HG02852 (cell line): ENCODE data around the gene SOCS4.
"Not testable (repeated sequence)": the region's sequence is repeated elsewhere in the genome, so short reads cannot be mapped to it uniquely, and the experiment has no call there.

ENCODE experiments used
- ATAC-seq: cut with Tn5 transposase; IDR thresholded peaks from one replicate; pipeline ENCODE4 v1.9.1; 2021; ENCODE audit warnings: mild to moderate bottlenecking, moderate library complexity; ENCODE audit not compliant: unreplicated experiment

The SOCS4 gene, protein sequence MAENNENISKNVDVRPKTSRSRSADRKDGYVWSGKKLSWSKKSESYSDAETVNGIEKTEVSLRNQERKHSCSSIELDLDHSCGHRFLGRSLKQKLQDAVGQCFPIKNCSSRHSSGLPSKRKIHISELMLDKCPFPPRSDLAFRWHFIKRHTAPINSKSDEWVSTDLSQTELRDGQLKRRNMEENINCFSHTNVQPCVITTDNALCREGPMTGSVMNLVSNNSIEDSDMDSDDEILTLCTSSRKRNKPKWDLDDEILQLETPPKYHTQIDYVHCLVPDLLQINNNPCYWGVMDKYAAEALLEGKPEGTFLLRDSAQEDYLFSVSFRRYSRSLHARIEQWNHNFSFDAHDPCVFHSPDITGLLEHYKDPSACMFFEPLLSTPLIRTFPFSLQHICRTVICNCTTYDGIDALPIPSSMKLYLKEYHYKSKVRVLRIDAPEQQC

DNA sequence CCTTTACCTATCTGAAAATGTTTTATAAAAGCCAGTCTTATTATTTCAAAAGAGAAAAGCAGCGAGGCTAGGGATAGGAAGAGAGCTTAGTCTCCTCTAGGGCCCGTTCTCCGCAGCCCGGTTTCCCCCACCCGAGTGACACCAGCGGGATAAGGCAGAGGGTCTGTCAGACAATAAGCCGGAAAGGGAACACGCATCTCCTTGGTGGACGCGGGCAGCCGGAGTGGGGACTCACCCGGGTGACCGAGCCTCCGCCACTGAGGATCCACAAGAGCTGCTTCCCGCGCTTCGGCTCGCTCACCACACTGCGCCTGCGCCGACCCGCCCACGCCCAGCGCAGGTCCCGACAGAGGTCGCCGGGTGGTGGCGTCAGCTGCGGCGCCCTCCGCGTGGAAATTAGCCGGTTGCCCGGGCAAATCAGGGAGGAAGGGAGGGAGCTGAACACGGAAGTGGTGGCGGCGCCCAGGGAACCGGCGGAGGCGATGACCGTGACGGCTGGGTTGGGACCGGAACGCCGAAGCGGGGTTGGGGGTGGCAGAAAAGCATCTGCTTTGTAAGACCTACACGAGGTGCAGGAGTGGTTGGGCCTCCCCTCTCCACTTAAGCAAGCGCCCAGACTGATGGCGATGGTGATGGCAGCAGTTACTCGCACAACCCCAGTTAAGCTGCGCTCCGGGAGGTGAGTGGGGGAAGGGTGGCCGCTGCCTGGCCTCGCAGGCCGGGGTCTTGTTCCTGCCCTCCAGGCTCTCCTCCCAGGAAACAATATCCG lies at the start of gene SOCS4, which contains the start of gene WDHD1:
Gene SOCS4 (plus strand): TSS at position 444 of the 769 bp plus-strand sequence. CDS start 15,806 bp downstream, outside the sequence.
Gene WDHD1 (minus strand): TSS at position 307 of the 769 bp plus-strand sequence. CDS start 312 bp downstream, outside the sequence.
- peak; percentile 95 for ATAC-seq

DNA sequence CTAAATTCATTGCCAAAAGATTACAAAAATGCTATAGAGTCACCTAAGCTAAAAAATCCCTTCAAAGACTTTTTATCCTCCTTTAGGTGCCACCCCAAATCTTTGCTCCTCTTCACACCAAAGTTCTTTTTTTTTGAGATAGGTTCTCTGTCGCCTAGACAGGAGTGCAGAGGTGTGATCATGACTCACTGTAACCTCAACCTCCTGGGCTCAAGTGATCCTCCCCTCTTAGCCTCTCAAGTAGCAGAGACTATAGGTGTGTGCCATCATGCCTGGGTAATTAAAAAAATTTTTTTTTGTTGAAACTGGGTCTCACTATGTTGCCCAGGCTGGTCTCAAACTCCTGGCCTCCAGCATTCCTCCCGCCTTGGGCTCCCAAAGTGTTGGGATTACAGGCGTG lies 48.0 kb upstream of the SOCS4 start:
- no peak for ATAC-seq

DNA sequence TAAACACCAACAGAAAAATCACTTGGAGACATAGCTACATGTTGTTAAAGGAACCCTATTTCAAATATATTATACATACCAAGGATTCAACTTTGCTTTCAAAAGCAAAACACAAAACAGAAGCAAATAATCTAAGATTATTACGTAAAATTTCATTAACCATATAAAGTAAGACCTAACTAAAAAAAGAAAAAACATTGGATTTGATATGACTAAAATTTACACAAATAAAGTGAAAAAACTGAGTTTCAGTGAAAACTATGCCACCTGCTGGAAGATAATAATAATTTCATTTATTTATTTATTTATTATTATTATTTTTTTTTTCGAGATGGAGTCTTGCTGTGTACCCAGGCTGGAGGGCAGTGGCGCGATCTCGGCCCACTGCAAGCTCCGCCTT lies 45.3 kb upstream of the SOCS4 start:
- no peak for ATAC-seq

DNA sequence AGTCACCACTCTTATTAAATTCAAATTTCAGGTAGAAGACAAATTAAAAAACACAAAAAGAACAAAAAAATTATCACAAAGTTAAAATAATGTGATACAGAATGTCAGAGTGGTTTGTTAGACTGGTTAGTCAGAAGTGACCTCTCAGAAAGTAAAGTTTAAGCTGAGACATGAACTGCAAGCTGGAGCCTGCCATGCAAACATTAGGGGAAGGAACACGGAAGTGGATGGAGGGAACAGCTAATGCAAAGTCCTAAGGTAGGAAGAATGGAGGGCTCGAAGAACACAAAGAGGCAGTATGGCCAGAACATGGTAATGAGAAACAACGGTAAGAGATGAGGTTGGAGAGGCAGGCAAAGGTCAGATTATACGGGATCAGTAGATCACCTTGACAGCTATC lies 41.9 kb upstream of the SOCS4 start:
- ATAC-seq: no peak

DNA sequence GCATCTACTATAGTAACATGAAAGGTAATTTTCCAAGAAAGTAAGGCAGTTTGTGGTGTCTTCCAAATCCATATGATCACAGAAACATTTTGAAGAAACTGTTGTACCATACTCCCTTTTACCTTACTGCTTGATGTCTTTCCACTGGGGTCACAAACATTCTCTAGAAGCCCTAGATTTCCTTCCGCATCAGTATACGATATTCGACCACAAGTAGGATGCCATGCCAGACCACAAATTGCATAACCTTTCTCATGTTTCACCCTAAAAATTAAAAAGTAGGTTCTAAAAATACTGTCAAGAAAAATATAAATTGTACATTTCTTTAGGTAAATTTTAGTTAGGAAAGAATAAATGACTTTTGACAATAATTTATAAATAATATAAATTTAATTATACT lies 26.7 kb upstream of the SOCS4 start:
- ATAC-seq: no peak

DNA sequence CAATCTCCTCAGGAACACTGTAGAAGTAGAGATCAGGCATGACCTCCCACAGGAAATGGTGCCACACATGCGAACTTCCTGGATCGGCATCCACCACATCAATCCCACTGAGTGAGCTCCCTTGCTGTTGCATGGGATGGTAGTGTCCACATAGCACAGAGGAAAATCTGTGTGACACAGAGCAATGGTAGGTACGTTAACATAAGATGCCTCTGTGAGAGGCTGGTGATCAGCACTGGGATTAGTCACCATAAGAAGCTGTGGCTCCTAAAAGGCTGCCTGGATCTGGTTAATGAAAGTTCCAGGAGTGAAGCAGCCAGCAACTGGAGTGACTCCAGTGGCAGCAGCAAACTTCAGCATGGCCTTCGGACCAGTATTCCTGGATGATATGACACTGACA lies 22.0 kb upstream of the SOCS4 start:
- no peak for ATAC-seq

DNA sequence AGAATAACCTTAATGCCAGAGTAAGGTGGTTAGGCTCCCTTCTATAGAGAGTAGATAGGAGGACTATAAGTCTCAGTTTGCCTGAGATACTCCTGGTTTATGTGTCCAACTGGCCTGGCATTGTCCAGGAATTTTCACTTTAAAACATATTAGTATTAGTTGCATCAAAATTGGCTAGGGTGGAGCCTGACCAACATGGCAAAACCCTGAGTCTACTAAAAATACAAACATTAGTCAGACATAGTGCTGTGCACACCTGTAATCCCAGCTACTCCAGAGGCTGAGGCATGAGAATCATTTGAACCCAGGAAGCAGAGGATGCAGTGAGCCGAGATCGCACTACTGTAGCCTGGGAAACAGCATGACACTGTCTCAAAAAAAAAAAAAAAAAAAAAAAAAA lies 12.0 kb upstream of the SOCS4 start:
- no peak for ATAC-seq

DNA sequence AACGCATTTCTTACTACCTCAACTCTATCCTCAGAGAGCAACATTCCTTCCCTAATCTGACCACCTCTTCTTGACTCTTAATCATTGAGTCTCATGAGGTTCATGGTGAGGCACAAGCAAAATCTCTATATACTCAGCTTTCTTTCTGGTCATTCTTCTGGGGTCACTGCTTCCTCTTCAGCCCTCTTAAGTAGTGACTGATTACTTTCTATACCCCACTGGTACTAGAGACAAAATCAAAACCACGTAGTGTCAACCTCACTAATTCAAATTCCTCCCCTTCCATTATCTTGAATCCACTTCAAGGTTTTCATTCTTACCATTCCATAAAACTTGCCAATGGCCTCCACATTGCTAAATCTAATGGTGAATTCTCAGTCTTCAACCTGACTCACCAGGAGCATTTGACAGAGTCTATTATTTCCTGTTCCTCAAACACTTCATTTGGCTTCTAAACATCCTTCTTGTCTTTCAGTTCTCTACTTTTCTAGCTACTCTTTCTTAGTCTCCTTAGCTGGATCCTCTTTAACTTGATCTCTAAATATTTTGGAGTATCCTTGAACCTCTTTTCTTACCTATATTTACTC lies 7.0 kb upstream of the SOCS4 start:
- ATAC-seq: no peak

DNA sequence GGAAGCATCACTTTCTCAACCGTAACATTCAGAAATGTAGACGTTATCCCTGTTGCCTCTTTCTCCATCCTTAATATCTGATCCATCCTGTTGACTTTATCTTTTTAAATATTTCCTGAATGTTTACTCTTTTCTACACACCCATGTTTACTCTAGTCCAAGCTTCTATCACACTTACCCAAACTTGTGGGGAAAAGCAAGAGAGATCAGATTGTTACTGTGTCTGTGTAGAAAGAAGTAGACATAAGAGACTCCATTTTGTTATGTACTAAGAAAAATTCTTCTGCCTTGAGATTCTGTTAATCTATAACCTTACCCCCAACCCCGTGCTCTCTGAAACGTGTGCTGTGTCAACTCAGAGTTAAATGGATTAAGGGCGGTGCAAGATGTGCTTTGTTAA lies 2.7 kb upstream of the SOCS4 start:
- not testable (repeated sequence) for ATAC-seq

DNA sequence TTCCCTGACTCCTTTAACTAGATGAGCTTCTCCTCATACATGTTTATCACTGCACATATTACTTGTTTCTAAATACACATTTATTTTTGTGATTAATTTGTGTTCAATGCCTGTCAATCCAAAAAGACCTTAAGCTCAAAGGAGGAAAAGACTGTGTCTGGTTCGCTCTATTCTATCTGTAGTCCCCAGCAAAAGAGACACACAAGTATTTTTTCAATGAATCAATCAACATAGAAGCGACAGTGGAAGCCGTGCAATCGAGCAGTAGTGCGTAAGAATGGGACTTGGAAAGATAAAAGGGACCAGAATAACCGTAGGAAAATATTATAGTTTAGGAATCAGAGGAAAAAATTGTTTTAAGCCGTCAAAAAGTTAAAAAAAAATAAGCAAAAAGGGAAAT lies 1.1 kb upstream of the SOCS4 start:
- ATAC-seq: no peak

DNA sequence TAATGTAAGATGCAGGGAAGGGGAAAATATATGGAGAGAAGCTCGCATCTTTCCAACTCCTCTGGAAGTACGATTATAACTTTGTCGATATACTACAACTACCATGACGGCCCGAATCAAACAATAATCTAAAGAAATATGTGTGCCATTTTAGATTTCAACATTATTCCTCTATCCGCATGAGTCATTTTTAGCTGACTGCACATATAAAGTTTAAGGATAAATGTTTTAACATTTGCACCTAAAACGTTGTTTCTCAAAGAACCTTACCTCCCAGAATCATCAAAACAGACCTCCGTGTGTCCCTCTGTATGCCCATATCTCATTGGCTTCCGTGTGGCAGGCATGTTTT lies 619 bp upstream of the SOCS4 start:
- ATAC-seq: no peak

DNA sequence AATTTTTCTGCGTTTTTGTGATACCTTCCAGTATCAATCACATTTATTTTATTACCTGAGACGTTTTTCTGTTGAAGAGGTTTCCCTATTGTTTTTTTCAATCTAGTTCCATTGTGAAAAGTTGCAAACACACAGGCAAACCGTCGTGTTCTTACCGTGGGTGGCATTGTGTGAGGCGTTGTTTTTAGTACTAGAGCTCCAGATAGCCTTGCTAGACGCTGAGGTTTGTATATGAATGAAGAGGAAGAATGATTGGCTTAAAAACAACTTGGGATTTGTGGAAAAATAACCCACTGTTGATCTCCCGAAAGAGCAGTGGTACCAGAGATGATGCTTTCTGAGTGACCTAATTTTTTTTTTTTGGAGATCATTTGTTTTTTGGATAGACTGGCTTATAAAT lies 1.0 kb downstream of the SOCS4 start:
- no peak for ATAC-seq

DNA sequence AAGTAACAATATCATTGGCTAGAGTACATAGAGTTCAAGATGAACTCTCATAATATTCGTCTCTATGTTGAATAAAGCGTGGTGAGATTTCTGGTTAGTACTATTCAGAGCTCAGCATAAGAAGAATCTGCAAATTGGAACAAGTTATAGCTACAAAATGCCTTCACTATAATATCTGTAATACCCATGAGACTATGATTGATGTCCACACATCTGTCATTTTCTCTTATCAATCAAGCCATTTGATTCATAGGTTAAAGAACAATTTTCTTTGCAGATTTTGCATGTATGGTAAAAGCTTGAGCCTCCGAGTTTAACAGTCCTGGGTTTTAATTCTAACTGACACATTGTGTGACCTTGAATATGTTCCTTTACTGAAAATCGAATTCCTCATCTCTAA lies 1.4 kb downstream of the SOCS4 start:
- no peak for ATAC-seq

DNA sequence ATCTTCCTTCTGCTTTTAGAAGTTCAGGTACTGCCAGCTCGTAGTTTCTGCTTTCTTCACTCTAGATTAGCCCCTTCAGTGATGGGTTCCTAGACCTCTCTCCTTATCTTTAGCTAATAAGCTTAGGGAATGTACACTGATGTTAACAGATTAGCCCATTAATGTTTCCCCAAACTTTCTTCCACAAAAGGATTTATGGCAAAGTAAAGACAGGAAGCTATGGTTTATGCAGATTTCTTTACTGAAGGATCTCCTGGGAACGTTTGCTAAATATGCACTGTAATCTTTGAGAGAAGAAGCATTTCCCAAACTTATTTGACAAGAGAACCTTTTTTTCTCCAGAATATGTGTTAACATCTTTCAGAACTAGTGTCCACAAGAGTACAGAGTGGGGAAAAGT lies 4.2 kb downstream of the SOCS4 start:
- ATAC-seq: no peak

DNA sequence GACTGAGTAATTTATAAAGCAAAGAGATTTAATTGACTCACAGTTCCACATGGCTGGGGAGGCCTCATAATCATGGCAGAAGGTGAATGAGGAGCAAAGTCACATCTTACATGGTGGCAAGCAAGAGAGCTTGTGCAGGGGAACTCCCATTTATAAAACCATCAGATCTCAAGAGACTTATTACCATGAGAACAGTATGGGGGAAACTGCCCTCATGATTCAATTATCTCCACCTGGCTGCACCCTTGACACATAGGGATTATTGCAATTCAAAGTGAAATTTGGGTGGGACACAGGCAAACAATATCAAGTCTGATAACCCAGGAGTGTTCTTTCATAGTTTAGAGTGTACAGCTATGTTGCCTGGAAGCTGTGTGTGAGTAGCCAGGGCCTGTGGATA lies 11.0 kb downstream of the SOCS4 start:
- not testable (repeated sequence) for ATAC-seq

DNA sequence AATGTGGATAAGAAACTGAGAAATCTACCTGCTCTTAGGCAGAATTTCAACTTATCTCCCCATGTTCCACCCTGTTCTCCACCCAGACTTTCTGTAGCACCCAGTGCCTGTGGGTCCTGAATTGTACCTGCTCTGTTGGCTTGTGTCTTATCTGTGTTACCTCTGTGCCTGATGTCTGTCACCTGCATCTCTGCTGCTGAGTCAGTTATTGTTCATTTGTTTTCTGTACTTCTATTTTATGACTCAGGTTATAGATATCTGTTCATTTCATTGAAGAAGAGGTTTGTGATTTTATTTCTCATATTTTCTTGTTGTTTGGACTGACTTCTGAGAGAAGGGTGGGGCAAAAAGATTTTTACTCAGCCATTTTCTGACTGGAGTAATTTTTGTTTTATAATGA lies 11.7 kb downstream of the SOCS4 start:
- no peak for ATAC-seq

DNA sequence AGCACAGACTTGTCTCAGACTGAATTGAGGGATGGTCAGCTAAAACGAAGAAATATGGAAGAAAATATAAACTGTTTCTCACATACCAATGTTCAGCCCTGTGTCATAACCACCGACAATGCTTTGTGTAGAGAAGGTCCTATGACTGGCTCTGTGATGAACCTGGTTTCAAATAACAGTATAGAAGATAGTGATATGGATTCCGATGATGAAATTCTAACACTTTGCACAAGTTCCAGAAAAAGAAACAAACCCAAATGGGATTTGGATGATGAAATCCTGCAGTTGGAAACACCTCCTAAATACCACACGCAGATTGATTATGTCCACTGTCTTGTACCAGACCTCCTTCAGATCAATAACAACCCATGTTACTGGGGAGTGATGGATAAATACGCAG lies 16.5 kb downstream of the SOCS4 start:
- ATAC-seq: no peak

DNA sequence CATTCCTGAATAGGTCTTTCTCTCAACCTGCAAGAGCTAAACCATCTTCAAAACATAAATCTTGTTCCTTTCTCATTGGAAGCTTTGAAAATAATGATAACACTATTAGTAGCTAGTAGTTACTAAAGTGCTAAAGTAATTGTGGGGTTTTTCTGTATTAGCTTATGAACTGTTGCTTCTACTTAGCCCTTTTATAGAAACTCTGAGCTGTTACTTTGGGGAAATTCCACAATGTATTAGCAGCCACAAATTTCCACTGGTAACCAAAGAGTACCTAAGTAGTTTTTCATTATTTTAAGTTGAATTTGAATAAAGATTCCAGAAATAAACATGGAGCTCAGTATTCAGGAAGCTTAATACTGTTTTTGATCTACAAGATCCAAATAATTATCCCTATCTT lies 18.1 kb downstream of the SOCS4 start:
- ATAC-seq: no peak

DNA sequence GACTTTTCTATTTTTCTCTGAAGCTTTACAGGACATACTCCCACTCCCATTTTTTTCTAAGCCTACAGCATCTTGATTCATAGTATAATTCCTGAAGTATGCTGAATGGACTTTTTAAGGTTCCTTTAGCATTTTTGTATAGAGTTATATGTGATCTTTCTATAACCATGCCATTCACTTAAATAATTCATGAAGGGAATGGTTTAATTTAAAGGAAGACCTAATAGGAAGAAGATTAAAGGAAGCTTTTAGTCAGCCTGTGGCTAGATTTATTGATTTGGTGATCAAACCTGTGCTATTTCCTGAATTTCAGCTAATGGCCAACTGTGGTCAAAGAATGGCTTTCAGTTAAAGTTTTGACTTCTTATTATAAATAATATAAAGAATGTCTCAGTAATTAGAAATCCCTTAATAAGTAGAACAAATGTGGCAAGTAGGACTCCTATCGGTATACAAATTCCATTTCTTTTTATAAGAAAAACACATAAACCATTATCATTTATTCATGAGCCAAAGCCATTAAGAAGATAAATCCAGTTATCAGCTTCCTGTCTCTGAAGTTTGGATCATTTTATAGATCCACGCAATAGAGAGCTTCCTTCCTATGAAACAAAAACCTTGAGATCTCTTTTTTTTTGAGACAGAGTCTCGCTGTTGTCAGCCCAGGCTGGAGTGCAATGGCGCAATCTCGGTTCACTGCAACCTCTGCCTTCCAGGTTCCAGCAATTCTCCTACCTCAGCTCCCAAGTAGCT lies 20.4 kb downstream of the SOCS4 start:
- no peak for ATAC-seq

DNA sequence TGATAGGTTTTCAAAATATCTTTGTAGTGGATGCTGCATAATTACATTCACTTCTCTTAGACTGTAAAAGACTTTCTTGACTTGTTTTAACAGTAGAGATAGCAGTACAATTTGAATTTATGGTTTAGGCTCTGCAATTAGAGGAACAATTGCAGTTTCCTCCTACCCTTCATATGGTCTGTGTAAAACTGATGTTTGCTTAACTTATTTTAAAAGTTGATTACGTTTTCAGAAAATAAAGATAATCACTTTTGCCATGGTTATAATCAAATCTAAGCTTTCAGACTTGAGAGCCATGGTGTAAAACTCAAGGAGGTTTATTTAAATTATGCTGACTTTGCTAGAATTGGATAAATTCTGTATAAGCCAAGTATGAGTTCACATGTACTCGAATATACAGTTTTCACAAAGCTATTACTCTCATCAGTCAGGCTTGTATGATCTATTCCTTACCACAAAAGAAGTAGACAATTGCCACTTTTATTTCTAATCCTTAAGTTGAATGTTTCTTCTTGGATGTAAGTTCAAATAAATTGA lies 21.9 kb downstream of the SOCS4 start:
- no peak for ATAC-seq

DNA sequence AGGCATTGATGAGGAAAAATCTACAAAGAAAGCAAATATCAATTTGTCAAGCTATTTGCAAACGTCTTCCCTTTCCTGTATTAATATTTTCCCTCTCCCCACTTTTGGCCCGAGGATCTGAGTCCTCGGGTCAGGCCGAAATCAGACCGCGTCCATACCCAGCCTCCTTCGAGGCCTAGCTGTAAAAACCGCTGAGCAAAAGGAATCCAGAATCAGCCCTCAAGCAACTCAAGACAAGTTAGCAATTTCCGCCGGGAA lies 24.1 kb downstream of the SOCS4 start:
- ATAC-seq: peak; percentile 32
